Activated CD4-positive, alpha-beta T cell treated with anti-CD3 and anti-CD28 coated beads, Interleukin-2, Interleukin-6, amounts not matched to agents 100 ng/mL and 50 ng/mL, durations not matched to agents 16 hours and 8 hours (primary cell): ENCODE data around the gene L3HYPDH.
"Not testable (repeated sequence)": the region's sequence is repeated elsewhere in the genome, so short reads cannot be mapped to it uniquely, and the experiment has no call there.

Source experiments
- DNase-seq: peaks from one replicate; pipeline ENCODE4 v3.0.0-alpha.2; 2020

Gene L3HYPDH

GRCh38 chr14:59475709-59476108 is 8.5 kb downstream of the L3HYPDH start:
- no peak for DNase-seq

- no peak for DNase-seq
Measured at GRCh38 chr14:59474172-59474571, 10.0 kb downstream of the L3HYPDH start.

GRCh38 chr14:59465316-59466135 is 18.7 kb downstream of the L3HYPDH start, which contains the start of gene GPR135:
GPR135 (minus strand) TSS chr14:59465380; CDS start chr14:59465226, 154 bp downstream.
- DNase-seq, result peak; percentile 39

GRCh38 chr14:59464486-59465315 is 19.5 kb downstream of the L3HYPDH start:
- DNase-seq, result peak; percentile 48

GRCh38 chr14:59463787-59464485 is 20.3 kb downstream of the L3HYPDH start:
- DNase-seq, result peak; percentile 46

GRCh38 chr14:59461891-59462290 is 22.3 kb downstream of the L3HYPDH start:
- DNase-seq, result no peak

- no peak for DNase-seq
Measured at GRCh38 chr14:59460378-59460777, 23.8 kb downstream of the L3HYPDH start.

GRCh38 chr14:59458486-59458885 is 25.7 kb downstream of the L3HYPDH start:
- DNase-seq, result no peak

- DNase-seq, result no peak
Measured at GRCh38 chr14:59455411-59455810, 28.8 kb downstream of the L3HYPDH start.

GRCh38 chr14:59454139-59454538 is 30.1 kb downstream of the L3HYPDH start:
- DNase-seq, result no peak

- DNase-seq, result no peak
Measured at GRCh38 chr14:59451849-59452248, 32.4 kb downstream of the L3HYPDH start.

GRCh38 chr14:59450716-59451115 is 33.5 kb downstream of the L3HYPDH start:
- DNase-seq, result no peak

GRCh38 chr14:59448673-59449072 is 35.5 kb downstream of the L3HYPDH start:
- DNase-seq, result not testable (repeated sequence)

GRCh38 chr14:59439256-59439965 is 44.8 kb downstream of the L3HYPDH start:
- DNase-seq, result no peak

GRCh38 chr14:59438195-59438647 is 46.0 kb downstream of the L3HYPDH start:
- no peak for DNase-seq

- no peak for DNase-seq
Measured at GRCh38 chr14:59435987-59436386, 48.2 kb downstream of the L3HYPDH start.

GRCh38 chr14:59435101-59435500 is 49.1 kb downstream of the L3HYPDH start:
- DNase-seq, result no peak

GRCh38 chr14:59429790-59430189 is 54.4 kb downstream of the L3HYPDH start:
- no peak for DNase-seq

GRCh38 chr14:59428581-59429012 is 55.6 kb downstream of the L3HYPDH start:
- DNase-seq, result no peak

GRCh38 chr14:59427653-59428580 is 56.3 kb downstream of the L3HYPDH start:
- no peak for DNase-seq

- no peak for DNase-seq
Measured at GRCh38 chr14:59425322-59425935, 58.8 kb downstream of the L3HYPDH start.
